ENCODE results near the gene APOC1.
A peak's percentile ranks its signal among the peaks of the same experiment; 100 is the strongest.
"Not testable (repeated sequence)": the region's sequence is repeated elsewhere in the genome, so short reads cannot be mapped to it uniquely, and the experiment has no call there.

The APOC1 gene

GRCh38 chr19:44913512-44914432 lies 636 bp upstream of the APOC1 start:
- not testable (repeated sequence) for DNase-seq (ENCODE audit: low read depth)

DNA sequence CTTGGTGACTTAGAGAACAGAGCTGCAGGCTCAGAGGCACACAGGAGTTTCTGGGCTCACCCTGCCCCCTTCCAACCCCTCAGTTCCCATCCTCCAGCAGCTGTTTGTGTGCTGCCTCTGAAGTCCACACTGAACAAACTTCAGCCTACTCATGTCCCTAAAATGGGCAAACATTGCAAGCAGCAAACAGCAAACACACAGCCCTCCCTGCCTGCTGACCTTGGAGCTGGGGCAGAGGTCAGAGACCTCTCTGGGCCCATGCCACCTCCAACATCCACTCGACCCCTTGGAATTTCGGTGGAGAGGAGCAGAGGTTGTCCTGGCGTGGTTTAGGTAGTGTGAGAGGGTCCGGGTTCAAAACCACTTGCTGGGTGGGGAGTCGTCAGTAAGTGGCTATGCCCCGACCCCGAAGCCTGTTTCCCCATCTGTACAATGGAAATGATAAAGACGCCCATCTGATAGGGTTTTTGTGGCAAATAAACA lies 9.9 kb downstream of the APOC1 start:
- no peak for DNase-seq (ENCODE audit: low read depth)

DNA sequence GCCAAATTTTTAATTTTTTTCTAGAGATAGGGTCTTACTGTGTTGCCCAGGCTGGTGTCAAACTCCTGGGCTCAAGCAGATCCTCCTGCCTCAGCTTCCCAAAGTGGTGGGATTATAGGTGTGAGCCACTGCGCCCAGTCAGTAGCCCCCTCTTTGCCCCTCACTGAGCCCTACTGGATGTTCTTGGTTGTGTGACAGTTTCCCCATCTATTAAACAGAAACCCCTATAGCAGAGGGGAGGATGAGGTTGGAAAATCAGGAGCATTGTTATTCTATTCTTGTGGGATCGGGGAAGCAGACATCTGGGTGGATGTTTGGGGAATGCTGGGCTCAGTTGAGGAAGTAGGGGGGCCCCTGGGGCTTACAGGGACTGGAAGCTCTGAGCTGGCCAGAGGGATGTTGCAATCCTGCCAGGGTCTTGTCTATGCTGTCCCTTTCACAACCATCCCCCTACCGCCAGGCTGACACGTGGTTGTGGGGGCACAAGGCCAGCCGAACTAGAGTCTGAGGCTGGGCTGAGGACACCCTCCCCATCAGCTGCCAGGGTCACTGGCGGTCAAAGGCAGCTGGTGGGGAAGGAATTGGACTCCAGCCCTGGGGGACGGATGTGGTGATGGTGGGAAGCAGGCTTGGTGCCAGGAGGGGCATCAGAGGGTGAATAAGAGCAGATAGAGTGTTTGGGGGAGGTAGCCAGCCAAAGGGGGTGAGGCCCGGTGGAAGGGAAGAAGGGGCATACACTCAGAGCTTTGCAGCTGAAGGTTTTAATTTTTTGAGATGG lies 10.9 kb downstream of the APOC1 start:
- peak; percentile 77 for DNase-seq (ENCODE audit: low read depth)

GRCh38 chr19:44926245-44927077 lies 12.1 kb downstream of the APOC1 start:
- DNase-seq (ENCODE audit: low read depth) = not testable (repeated sequence)

DNA sequence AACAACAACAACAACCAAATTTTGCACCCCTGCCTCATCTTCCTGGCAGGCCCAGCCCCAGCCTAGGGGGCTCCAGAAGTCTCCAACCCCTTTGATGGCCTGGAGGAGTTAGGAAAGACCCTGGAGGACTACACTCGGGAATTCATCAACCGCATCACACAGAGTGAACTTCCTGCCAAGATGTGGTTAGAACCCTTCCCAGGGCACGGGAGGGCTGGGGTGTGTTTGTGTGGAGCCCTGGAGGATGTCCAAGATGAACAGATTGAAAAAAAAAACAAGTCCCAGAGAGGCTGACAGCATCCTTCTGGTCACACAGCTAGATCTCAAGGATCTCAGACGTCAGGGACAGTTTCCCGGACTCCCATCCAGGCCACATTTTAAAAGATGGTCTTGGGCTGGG lies 13.3 kb downstream of the APOC1 start:
- DNase-seq (ENCODE audit: low read depth) = peak; percentile 77

DNA sequence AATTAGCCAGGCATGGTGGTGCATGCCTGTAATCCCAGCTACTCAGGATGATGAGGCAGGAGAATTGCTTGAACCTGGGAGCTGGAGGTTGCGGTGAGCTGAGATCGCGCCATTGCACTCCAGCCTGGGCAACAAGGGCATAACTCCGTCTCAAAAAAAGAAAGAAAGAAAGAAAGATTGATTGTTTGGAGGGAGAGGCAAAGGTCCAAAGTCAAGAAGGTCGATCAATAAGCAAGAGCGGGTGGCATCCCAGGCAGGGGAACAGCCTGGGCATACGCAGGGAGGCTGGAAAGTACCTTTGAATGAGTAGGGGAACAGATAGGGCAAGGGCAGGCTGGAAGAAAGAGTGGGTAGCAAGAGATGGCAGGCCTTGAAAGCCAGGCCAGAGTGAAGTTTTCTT lies 15.7 kb downstream of the APOC1 start:
- DNase-seq (ENCODE audit: low read depth) = no peak

DNA sequence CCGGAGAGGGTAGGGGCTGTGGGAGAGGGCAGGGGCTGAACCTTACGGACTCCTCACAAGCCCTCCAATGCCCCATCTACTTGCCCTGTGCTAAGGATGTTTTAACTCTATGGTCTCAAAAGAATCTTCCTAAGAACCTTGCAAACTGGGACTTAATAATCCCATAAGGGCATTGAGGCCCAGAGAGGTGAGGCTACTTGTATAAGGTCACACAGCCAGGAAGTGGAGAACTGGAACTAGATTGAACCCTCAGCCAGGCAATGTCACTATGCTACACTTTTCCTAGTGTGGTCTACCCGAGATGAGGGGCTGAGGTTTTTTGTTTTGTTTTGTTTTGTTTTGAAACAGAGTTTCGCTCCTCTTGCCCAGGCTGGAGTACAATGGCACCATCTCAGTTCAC lies 17.1 kb downstream of the APOC1 start:
- DNase-seq (ENCODE audit: low read depth) = no peak

GRCh38 chr19:44939668-44940067 lies 25.3 kb downstream of the APOC1 start:
- no peak for DNase-seq (ENCODE audit: low read depth)

- no peak for DNase-seq (ENCODE audit: low read depth)
Observed at GRCh38 chr19:44942067-44942571, 27.7 kb downstream of the APOC1 start, which contains the start of gene APOC4. Gene APOC4 (plus strand): TSS chr19:44942237. CDS start chr19:44942278, 41 bp downstream.

DNA sequence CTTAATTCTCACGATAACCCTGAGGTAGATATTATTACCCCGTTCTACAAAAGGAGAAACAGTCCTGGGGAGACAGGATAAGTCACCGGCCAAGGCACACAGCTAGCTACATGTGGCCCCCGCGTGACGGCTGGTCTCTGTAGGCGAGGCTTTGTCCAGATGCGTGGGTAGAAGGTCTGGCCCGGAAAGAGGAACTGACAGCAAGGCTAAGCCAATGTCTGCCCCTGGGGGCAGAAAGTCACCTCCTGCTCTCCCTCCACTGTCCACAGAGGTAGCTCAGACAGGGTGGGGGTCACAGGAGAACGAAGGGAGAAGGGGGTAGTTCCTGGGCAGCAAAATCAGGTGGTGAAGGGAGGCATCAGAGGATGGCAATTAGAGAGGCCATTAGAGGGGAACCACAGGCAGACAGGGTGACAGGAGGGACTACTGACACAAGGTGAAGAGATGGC lies 29.4 kb downstream of the APOC1 start:
- DNase-seq (ENCODE audit: low read depth) = no peak

DNA sequence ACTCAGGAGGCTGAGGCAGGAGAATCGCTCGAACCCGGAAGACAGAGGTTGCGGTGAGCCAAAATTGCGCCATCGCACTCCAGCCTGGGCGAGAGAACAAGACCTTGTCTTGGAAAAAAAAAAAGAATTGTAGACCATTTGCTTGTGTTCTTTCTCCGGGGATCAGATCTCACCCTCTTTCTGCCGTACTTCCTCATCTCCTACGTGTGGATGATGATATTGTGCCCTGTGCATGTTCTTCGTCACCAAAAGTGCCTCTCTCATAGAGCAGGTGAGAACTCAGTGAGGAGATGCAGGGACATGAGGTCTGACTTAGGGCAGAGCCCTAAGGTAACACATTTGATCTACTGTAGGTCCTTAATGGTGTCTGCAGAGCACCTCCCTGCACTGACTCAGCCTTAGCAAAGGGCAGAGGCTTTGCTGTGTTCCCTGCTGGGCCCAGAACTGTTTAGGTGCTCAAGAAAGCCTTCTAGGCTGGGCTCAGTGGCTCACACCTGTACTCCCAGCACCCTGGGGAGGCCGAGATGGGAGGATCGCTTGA lies 32.7 kb downstream of the APOC1 start:
- DNase-seq (ENCODE audit: low read depth) = no peak

DNA sequence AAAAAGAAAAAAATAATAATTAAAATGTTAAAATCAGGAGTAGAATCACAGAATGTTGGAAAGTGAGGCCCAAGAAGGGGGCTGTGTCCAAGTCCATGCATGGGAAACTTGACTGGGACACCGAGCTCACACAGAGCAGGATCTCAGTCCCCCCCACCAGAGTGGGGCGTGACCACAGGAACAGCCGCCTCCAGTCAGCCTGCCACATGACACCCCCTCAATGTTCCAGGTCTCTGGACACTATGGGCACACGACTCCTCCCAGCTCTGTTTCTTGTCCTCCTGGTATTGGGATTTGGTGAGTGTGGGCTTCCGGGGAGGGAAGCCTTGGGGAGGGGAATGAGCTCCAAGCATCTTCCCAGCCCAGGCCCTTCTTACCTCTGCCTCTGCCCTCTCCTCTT lies 33.8 kb downstream of the APOC1 start:
- DNase-seq (ENCODE audit: low read depth) = no peak

DNA sequence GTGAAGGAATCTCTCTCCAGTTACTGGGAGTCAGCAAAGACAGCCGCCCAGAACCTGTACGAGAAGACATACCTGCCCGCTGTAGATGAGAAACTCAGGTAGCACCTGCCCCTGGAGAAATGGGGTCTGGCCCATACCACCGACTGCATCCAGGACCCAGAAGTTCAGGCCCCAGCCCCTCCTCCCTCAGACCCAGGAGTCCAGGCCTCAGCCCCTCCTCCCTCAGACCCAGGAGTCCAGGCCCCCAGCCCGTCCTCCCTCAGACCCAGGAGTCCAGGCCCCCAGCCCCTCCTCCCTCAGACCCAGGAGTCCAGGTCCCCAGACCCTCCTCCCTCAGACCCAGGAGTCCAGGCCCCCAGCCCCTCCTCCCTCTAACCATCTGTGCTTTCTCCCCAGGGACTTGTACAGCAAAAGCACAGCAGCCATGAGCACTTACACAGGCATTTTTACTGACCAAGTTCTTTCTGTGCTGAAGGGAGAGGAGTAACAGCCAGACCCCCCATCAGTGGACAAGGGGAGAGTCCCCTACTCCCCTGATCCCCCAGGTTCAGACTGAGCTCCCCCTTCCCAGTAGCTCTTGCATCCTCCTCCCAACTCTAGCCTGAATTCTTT lies 34.5 kb downstream of the APOC1 start:
- no peak for DNase-seq (ENCODE audit: low read depth)

DNA sequence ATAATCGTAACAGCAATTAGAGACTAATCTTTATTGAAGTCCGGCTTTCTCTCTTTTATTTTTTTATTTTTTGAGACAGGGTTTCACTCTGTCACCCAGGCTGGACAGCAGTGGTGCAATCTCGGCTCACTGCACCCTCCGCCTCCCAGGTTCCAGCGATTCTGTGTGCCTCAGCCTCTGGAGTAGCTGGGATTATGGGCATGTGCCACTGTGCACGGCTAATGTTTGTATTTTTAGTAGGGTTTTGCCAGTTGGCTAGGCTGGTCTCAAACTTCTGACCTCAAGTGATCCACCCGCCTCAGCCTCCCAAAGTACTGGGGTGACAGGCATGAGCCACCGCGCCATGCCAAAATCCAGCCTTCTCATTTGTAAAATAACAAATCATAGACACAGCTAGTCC lies 35.1 kb downstream of the APOC1 start:
- no peak for DNase-seq (ENCODE audit: low read depth)

DNA sequence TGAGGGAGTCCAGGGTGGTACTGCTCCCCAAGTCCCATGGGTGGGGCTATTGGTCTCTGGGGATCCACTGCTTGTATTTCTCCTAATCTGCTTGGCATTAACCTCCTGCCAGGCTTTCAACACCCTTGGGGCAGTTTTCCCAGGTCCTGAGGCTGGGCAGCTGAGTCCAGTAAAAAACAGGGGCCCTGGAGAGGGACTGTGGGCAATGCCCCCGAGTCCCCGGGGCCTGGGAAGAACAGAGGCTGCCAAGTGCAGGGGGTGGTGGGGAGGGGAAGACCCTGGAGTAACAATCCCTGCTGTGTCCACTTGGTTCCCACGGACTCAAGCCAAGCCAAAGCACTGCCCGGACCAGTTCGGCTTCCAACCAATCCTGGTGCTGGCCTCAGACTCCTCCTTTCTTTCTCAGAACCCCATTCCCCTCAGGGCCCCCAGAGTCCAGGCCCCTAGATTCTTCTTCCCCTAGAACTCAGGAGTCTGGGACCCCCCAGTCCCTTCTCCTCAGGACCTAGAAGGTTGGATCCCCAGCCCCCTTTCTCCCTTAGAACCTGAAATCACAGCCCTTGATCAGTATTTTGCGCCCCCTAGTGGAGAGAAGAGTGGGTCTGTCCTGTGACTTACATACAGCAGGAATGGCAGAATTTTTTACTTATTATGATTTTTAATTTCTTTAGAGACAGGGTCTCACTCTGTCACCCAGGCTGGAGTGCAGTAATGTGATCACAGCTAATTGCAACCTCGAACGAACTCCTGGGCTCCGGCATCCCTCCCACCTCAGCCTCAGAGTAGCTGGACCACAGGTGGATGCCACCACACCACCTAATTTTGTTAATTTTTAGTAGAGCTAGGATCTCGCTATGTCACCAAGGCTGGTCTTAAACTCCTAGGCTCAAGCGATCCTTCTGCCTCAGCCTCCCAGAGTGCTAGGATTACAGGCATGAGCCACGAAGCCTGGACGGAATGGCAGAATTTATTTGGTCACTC lies 37.1 kb downstream of the APOC1 start:
- DNase-seq (ENCODE audit: low read depth) = peak; percentile 62

GRCh38 chr19:44954278-44954648 lies 39.9 kb downstream of the APOC1 start:
- no peak for DNase-seq (ENCODE audit: low read depth)

DNA sequence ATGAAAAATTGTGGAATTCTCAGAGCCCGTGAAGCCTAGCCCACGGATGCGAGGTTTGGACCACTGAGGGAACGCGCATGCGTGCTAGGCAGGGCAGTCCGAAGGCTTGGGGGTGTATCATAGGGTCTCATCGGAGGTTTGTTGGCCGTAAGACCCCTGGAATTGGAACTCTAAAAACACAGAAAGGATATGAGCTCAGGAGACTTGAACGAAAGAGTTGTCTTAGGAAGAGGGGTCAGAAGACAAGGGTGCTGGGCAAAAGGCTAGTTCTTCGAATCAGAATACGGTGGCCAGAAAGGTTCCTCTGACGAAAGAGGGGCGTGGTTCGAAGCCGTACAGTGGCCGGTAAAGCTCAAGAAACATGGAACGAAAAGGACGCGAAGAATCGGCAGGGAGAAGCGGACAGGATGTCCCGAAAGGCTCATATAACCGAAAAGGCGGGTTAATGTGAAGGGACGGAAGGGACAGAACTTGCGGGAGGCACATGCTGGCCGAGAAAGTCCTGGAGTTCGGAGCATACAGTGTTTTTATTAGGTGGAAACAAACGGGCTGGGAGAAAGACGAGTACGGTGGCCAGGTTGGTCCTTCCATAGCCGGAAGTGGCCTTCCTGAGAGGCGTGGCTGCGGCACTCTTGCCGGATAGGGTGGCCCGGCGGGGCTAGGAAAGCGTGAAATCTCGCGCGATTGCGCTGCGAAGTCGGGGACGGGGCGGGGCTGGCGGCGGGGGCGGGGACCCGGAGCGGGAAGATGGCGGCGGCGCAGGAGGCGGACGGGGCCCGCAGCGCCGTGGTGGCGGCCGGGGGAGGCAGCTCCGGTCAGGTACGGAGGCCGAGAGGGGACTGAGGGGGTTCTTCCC lies 40.5 kb downstream of the APOC1 start, which contains the start of gene CLPTM1:
TSS of gene CLPTM1 (plus strand) at position 732 of the 856 bp plus-strand sequence. CDS start at position 748, 16 bp downstream.
- DNase-seq (ENCODE audit: low read depth) = peak; percentile 94
